Liver (tissue), 3 donors: ENCODE results near the gene SPTB.
"Not testable (repeated sequence)": the region's sequence is repeated elsewhere in the genome, so short reads cannot be mapped to it uniquely, and the experiment has no call there.

Experiments
- EGR1 ChIP-seq, 2 donors: IDR thresholded peaks; 2 replicates each; pipeline ENCODE4 v1.6.1; 2016 to 2018; ENCODE audit warnings: antibody characterized with exemption in 2 of 2, low read depth in 2 of 2
- RAD21 ChIP-seq, 2 donors: IDR thresholded peaks; 2 replicates each; pipeline ENCODE4 v1.6.1; 2016; ENCODE audit warnings: antibody characterized with exemption in 2 of 2, mild to moderate bottlenecking in 2 of 2
- RXRA ChIP-seq, 2 donors: IDR thresholded peaks; 2 replicates each; pipeline ENCODE4 v1.6.1; 2017 to 2018; ENCODE audit warnings: antibody characterized with exemption in 2 of 2, mild to moderate bottlenecking in 1 of 2
- SP1 ChIP-seq: IDR thresholded peaks from 2 replicates; pipeline ENCODE4 v1.6.1; 2018; ENCODE audit warnings: antibody characterized with exemption, mild to moderate bottlenecking
- TAF1 ChIP-seq: conservative IDR thresholded peaks from 2 replicates; pipeline ENCODE4 v1.6.1; 2016; ENCODE audit warnings: antibody characterized with exemption, mild to moderate bottlenecking
- TF ChIP-seq, protein P1 (sequence below): fragments of 150-350 bp; IDR thresholded peaks from 2 replicates; pipeline ENCODE4 v1.5.1; 2017; ENCODE audit warnings: improper control_type of control experiment, low read depth, low read length; ENCODE audit not compliant: missing input control
- TF ChIP-seq, protein P2 (sequence below): IDR thresholded peaks from 2 replicates; pipeline ENCODE4 v1.6.1; 2016; ENCODE audit warnings: antibody characterized with exemption
- TF ChIP-seq, protein P3 (sequence below): IDR thresholded peaks from 2 replicates; pipeline ENCODE4 v1.6.1; 2016; ENCODE audit warnings: antibody characterized with exemption, mild to moderate bottlenecking
- TF ChIP-seq, protein P4 (sequence below): IDR thresholded peaks from 2 replicates; pipeline ENCODE4 v1.6.1; 2016; ENCODE audit warnings: antibody characterized with exemption
- TF ChIP-seq, protein P5 (sequence below): IDR thresholded peaks from 2 replicates; pipeline ENCODE4 v1.6.1; 2016; ENCODE audit warnings: antibody characterized with exemption
- donor health status: healthy.
- donor health status: healthy.

DNA sequence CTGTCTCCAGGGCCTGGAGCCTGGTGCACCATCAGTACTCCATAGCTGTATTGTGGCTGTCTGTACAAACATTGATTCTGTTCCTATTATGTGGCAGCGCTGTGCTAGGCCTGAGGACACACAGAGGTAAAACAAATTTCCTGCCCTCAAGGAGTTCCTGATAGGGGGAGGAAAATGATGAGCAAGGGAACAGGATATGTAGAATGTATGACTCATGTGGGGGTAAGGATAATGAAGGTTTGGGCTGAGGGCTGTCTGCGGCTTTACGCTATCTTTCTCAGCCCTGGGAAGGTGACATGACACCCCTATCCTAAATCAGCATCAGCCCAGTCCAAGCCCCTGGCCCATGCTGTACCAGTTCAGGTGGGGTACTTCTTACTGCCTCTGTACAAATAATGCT, 74.1 kb downstream of the SPTB start:
- TF ChIP-seq, protein P1, sequence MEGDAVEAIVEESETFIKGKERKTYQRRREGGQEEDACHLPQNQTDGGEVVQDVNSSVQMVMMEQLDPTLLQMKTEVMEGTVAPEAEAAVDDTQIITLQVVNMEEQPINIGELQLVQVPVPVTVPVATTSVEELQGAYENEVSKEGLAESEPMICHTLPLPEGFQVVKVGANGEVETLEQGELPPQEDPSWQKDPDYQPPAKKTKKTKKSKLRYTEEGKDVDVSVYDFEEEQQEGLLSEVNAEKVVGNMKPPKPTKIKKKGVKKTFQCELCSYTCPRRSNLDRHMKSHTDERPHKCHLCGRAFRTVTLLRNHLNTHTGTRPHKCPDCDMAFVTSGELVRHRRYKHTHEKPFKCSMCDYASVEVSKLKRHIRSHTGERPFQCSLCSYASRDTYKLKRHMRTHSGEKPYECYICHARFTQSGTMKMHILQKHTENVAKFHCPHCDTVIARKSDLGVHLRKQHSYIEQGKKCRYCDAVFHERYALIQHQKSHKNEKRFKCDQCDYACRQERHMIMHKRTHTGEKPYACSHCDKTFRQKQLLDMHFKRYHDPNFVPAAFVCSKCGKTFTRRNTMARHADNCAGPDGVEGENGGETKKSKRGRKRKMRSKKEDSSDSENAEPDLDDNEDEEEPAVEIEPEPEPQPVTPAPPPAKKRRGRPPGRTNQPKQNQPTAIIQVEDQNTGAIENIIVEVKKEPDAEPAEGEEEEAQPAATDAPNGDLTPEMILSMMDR, result not testable (repeated sequence)
- TF ChIP-seq EGR1 (IDR thresholded peaks at IDR 0.05; ENCODE audit: low read depth in 2 of 2); TAF1; RXRA (IDR thresholded peaks at IDR 0.05); RAD21 (IDR thresholded peaks at IDR 0.05); SP1: not testable (repeated sequence)
- TF ChIP-seq, protein P2, sequence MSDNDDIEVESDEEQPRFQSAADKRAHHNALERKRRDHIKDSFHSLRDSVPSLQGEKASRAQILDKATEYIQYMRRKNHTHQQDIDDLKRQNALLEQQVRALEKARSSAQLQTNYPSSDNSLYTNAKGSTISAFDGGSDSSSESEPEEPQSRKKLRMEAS, result not testable (repeated sequence)
- TF ChIP-seq, protein P3, sequence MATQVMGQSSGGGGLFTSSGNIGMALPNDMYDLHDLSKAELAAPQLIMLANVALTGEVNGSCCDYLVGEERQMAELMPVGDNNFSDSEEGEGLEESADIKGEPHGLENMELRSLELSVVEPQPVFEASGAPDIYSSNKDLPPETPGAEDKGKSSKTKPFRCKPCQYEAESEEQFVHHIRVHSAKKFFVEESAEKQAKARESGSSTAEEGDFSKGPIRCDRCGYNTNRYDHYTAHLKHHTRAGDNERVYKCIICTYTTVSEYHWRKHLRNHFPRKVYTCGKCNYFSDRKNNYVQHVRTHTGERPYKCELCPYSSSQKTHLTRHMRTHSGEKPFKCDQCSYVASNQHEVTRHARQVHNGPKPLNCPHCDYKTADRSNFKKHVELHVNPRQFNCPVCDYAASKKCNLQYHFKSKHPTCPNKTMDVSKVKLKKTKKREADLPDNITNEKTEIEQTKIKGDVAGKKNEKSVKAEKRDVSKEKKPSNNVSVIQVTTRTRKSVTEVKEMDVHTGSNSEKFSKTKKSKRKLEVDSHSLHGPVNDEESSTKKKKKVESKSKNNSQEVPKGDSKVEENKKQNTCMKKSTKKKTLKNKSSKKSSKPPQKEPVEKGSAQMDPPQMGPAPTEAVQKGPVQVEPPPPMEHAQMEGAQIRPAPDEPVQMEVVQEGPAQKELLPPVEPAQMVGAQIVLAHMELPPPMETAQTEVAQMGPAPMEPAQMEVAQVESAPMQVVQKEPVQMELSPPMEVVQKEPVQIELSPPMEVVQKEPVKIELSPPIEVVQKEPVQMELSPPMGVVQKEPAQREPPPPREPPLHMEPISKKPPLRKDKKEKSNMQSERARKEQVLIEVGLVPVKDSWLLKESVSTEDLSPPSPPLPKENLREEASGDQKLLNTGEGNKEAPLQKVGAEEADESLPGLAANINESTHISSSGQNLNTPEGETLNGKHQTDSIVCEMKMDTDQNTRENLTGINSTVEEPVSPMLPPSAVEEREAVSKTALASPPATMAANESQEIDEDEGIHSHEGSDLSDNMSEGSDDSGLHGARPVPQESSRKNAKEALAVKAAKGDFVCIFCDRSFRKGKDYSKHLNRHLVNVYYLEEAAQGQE, result not testable (repeated sequence)
- TF ChIP-seq, protein P4, sequence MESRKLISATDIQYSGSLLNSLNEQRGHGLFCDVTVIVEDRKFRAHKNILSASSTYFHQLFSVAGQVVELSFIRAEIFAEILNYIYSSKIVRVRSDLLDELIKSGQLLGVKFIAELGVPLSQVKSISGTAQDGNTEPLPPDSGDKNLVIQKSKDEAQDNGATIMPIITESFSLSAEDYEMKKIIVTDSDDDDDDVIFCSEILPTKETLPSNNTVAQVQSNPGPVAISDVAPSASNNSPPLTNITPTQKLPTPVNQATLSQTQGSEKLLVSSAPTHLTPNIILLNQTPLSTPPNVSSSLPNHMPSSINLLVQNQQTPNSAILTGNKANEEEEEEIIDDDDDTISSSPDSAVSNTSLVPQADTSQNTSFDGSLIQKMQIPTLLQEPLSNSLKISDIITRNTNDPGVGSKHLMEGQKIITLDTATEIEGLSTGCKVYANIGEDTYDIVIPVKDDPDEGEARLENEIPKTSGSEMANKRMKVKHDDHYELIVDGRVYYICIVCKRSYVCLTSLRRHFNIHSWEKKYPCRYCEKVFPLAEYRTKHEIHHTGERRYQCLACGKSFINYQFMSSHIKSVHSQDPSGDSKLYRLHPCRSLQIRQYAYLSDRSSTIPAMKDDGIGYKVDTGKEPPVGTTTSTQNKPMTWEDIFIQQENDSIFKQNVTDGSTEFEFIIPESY, result not testable (repeated sequence)
- TF ChIP-seq, protein P5, sequence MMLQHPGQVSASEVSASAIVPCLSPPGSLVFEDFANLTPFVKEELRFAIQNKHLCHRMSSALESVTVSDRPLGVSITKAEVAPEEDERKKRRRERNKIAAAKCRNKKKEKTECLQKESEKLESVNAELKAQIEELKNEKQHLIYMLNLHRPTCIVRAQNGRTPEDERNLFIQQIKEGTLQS, result not testable (repeated sequence)
